GM12892 (cell line): ENCODE data around the gene WNT8B.

Experiments
- DNase-seq: peaks from one replicate; pipeline ENCODE4 v3.0.0; 2011; ENCODE audit not compliant: insufficient read length
- FAIRE-seq: peaks from 2 replicates; lab custom pipeline; 2011; peaks lifted over from hg19 to GRCh38; lab: Jason Lieb, UNC
- POLR2A ChIP-seq: IDR thresholded peaks from 2 replicates; pipeline ENCODE4 v1.6.1; 2011; ENCODE audit warnings: low read depth, low read length, control low read depth
- POLR2AphosphoS5 ChIP-seq: IDR thresholded peaks from 2 replicates; pipeline ENCODE4 v1.6.1; 2011; ENCODE audit warnings: low read depth, low read length, control low read depth
- TAF1 ChIP-seq: IDR thresholded peaks from 2 replicates; pipeline ENCODE4 v1.6.1; 2011; ENCODE audit warnings: low read depth, mild to moderate bottlenecking, control low read depth, low read length, borderline replicate concordance

Gene WNT8B

DNA sequence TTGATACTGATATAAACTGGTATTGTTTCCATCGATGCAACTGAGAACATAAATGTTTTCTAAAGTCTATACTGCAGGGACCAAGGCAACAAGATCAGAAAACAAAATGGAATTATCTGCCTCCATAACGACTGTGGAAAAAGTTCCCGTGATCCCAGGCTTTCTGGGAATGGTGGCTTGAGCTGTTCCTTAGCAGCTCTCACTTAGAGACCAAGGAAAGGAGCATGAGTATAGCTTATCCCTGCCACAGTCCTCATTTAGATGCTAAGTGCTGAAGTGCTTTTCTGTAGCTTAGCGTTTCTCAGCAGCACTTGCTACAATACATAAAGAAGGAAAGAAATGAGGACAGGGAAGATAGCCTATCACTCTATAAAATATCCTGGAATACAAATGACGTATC is 5.5 kb downstream of the WNT8B start:
- no peak for TF ChIP-seq POLR2AphosphoS5
- TF ChIP-seq TAF1 = no peak
- no peak for TF ChIP-seq POLR2A
- DNase-seq (no peak), FAIRE-seq (no peak)

DNA sequence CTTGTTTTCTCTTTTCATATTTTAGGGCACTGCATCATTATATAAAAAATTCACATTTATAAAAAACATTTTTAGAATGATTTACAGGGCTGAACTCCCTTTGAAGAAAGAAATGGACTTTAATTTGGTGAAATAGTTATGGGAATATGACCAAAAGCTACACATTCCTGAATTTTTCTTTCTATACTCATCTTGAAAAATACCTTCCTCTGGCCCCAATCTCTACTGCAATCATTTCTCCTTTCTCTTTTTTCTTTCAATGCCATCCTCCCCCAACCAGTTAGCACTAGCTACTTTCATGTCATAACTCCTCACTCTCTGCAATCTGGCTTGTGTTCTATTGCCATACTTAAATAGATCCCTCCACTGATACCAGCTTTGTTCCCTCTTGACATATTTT is 6.2 kb downstream of the WNT8B start:
- no peak for DNase-seq
- no peak for FAIRE-seq
- TF ChIP-seq POLR2AphosphoS5 (no peak), POLR2A (no peak), TAF1 (no peak)

DNA sequence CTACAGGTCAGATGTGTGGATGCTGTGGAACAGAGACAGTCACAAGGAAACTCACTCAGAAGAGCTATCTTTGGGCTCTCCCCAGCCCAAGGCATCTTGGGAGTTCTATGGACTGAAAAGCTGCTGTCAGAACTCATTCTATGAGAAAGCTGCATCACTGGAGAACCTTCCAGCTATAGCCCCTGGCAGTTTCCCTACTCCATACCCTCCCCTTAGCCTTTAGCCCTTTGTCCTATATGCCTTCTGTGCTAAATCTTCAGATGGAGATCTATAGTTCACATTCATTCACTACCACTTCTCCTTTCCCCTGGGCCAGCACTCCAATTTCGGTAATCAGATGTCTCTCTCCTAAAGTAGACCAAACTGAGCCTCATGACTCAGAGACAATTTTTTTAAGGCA is 6.9 kb downstream of the WNT8B start:
- FAIRE-seq = no peak
- TF ChIP-seq POLR2AphosphoS5 (no peak), TAF1 (no peak), POLR2A (no peak)
- DNase-seq = no peak

DNA sequence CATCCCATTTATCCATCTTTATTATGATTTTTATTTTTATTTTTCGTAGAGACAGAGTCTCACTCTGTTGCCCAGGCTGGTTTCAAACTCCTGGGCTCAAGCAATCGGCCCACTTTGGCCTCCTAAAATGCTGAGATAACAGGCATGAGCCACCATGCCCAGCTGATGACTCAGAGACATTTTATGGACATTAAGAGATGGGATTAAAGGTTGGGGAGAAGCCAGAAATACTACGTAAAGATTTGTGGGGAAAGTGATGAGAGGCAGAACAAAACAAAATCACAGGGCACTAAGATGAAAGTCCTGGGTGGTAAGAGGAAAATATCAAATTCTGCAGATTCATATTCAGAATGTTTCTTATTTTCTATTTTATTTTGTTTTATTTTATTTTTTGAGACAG is 7.6 kb downstream of the WNT8B start:
- DNase-seq (no peak), FAIRE-seq (no peak)
- TF ChIP-seq POLR2A (no peak), TAF1 (no peak), POLR2AphosphoS5 (no peak)

DNA sequence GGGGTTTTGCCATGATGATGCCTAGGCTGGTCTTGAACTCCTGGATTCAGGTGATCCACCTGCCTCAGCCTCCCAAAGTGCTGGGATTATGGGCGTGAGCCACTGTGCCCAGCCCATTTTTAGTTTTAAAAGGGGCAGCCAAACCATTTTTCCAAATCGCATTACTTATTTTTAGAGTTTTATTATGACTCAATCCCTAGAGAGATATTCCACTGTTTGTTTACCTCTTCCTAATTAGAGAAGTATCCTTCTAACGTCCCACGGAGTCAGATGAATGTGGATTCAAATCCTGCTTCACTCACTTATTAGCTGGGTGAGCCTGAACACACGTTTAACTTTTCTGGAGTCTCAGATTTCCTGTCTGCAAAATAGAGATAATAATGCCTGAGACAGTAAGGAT is 15.2 kb downstream of the WNT8B start:
- TF ChIP-seq POLR2A (no peak), POLR2AphosphoS5 (no peak), TAF1 (no peak)

DNA sequence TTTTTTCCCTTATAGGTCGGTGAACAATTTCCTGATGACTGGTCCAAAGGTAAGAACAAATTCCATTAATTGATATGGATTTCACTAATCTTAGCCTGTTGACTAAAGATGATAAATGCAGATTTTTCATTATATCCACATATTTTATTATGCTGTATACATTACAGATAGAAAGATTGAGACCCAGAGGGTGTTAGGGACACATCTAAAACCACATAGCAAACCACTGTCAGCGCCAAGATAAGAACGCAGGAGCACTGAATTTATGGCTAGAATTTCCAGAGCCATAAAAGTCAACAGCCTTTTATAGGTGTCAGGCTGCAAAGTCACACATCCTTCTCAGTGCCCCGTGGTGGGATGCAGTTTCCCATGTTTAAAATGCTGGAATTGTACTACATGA is 16.2 kb downstream of the WNT8B start:
- no peak for TF ChIP-seq POLR2A
- TF ChIP-seq POLR2AphosphoS5 = no peak
- no peak for TF ChIP-seq TAF1
- no peak for DNase-seq
- no peak for FAIRE-seq

More for the DNA sequence above, 15.2 kb downstream of the WNT8B start:
- FAIRE-seq (no peak), DNase-seq (no peak)

DNA sequence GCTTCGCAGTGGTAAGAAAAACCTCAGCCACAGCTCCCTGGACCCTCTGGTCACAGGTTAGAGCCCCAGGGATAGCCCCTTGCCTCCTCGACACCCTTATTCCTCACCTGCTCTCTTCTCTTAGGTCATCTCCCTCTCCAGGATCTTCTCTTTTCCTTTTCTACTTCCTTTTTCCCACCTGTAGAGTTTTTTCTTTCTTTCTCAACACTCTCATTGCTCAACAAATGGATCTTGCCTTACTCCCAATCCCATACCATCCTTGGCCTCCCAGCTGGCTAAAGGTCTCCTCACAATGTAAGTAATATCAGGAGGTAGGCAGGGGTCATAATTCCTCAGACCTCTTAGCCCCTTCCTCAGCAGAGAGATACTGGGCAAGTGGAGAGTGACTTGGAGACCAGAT is 17.2 kb downstream of the WNT8B start:
- DNase-seq (no peak), FAIRE-seq (no peak)
- TF ChIP-seq POLR2A (no peak), TAF1 (no peak), POLR2AphosphoS5 (no peak)

DNA sequence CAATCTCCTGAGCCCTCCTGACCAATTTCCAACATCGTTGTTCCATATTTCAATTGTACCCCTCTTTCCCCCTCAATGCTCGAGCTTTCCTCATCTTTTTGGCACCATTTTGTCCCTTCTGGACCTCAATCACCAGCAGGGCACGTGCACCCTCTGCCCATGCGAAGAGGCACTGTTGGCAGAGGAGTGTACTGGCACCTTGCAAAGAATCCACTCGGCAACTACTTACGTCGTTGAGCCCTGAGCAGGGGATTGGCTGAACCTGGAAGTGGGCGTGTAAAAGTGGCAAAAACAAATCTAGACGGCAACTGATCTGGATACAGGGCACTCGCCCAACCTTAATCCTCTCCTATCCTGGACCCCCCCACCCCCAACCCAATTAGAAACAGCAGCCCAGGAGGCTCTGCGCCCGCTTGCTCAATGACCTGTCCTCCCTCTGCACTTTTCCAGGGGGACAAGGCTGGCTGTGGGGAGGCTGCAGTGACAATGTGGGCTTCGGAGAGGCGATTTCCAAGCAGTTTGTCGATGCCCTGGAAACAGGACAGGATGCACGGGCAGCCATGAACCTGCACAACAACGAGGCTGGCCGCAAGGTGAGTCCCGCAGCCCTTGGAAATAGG is 18.8 kb downstream of the WNT8B start:
- peak; percentile 58 for DNase-seq

DNA sequence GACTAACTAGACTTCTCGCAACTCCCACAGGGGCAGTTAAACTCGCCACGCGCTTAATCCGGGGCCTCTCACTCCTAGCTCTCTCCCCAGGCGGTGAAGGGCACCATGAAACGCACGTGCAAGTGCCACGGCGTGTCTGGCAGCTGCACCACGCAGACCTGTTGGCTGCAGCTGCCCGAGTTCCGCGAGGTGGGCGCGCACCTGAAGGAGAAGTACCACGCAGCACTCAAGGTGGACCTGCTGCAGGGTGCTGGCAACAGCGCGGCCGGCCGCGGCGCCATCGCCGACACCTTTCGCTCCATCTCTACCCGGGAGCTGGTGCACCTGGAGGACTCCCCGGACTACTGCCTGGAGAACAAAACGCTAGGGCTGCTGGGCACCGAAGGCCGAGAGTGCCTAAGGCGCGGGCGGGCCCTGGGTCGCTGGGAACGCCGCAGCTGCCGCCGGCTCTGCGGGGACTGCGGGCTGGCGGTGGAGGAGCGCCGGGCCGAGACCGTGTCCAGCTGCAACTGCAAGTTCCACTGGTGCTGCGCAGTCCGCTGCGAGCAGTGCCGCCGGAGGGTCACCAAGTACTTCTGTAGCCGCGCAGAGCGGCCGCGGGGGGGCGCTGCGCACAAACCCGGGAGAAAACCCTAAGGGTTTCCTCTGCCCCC is 19.5 kb downstream of the WNT8B start:
- FAIRE-seq = peak; percentile 93
- TF ChIP-seq TAF1 (no peak), POLR2A (no peak), POLR2AphosphoS5 (no peak)
- peak; percentile 58 for DNase-seq

More for the DNA sequence above, 18.8 kb downstream of the WNT8B start:
- FAIRE-seq = peak; percentile 95
- TF ChIP-seq POLR2AphosphoS5 (no peak), POLR2A (no peak), TAF1 (no peak)

DNA sequence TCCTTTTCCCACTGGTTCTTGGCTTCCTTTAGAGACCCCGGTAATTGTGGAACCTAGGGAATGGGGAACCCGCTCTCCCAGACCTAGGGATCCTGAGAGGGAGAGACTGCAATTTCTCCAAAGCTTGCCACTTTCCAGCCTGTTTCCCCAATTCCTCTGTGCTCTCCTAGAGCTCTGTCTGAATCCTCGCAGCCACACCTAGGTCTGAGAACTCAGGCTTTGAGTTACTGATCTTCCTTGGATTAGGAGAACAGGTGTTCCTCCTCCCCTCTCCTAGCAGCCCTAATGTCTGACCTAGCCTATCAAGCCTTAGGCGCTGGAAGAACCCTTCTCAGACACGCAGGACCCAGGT is 20.0 kb downstream of the WNT8B start:
- FAIRE-seq (no peak), DNase-seq (no peak)
- TF ChIP-seq TAF1 (no peak), POLR2A (no peak), POLR2AphosphoS5 (no peak)

DNA sequence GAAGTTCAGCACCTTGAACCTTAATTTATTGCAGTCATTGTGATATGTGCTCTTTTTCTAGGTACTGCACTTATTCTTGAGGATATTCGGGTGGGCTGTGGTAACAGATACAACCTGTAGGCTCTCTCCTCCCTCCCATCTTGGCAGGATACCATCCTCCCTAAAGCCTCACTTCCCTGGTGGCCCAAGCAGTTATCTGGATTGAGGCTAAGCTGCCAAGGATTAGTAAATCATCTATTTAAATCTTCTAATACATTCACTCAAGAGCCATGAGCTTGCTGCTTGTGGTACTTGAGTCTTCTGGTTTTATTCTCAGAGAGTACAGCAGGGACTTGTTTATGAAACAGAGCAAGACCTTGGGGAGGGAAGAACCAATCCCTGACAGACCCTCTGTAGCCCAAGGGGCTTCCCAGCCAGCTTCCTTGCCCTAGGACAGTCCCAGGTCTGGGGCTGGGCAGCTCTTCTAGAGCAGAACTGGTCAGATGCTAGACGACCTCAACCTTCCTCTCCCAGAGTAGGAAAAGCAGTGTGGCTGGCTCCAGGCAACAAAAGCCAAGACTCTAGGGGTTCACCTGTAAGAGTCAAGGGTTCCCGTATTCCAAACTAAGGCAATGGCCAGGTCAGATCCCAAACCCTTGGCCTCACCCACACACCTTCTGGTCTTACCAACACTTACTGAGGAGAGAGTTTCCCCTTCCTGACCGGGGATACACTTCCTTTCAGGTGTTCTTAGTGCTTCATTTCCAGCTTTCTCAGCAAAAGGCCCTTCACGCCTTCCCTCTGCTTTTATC is 21.3 kb downstream of the WNT8B start:
- FAIRE-seq = no peak

DNA sequence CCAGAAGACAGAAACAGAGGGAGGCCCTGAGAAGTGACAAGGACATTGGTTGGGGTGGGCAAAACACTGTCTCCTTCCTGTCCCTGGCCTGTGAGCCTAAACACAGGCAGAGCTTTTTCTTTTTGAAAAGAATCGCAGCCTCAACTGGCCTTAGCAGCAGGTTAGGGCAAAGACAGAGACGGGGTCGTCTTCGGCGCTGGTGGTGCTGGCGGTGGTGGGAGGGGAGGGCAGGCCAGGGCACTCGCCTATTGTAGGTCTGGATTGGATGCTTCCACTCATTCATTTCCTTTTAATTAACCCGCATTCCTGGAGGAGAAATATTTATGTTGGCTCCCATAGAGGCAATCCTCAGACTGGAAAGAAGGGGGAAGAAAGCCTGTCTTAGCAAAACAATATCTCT is 22.6 kb downstream of the WNT8B start:
- FAIRE-seq (no peak), DNase-seq (no peak)

More for the DNA sequence above, 21.3 kb downstream of the WNT8B start:
- no peak for DNase-seq
- TF ChIP-seq POLR2AphosphoS5 = no peak
- TF ChIP-seq TAF1 = no peak
- no peak for TF ChIP-seq POLR2A

More for the DNA sequence above, 22.6 kb downstream of the WNT8B start:
- TF ChIP-seq TAF1 (no peak), POLR2A (no peak), POLR2AphosphoS5 (no peak)
